PC-3 (cell line): ENCODE data around the gene ARHGEF25. TPM values are rescaled to one million over a fixed set of nuclear protein-coding genes. Genes with fewer than 3 reads are reported as not detected.
"Not testable (repeated sequence)": the region's sequence is repeated elsewhere in the genome, so short reads cannot be mapped to it uniquely, and the experiment has no call there.

Experiments used
- ATAC-seq: fragments of 200-7000 bp; cut with Tn5 transposase; 2 replicates; pipeline ENCODE4 v1.9.1; 2020; ENCODE audit warnings: mild to moderate bottlenecking, moderate library complexity
- BruUV-seq: library from RNA; stranded (reverse); fragments of 400-500 nt; replicated peaks from 2 replicates; lab custom pipeline; 2021; lab: Mats Ljungman, UMichigan
- CTCF ChIA-PET: fragments of 300-600 bp; sonication (Branson Sonifier 250); formaldehyde crosslinking; loops from one replicate; lab custom pipeline; 2022; ENCODE audit warnings: antibody characterized with exemption; lab: Charles Lee
- POLR2A ChIA-PET: fragments of 300-600 bp; sonication (Branson Sonifier 250); formaldehyde crosslinking; loops from one replicate; lab custom pipeline; 2022; ENCODE audit warnings: antibody characterized with exemption; ENCODE audit not compliant: unreplicated experiment; lab: Charles Lee
- DNase-seq: peaks from one replicate; pipeline ENCODE4 v3.0.0-alpha.2; 2015
- H2AFZ ChIP-seq: fragments of 300-600 bp; sonication (generic); 2 replicates; pipeline ENCODE4 v1.6.0; 2016; ENCODE audit warnings: antibody characterized with exemption, low read length
- H3F3A ChIP-seq: fragments of 300-600 bp; sonication (generic); one replicate; pipeline ENCODE4 v1.6.0; 2017; ENCODE audit warnings: antibody characterized with exemption, low read length, control low read depth, mild to moderate bottlenecking; ENCODE audit not compliant: unreplicated experiment
- H3K27ac ChIP-seq: fragments of 300-600 bp; sonication (generic); 2 replicates; pipeline ENCODE4 v1.5.1; 2016; ENCODE audit warnings: mild to moderate bottlenecking, low read length
- H3K27me3 ChIP-seq: fragments of 300-600 bp; sonication (generic); 2 replicates; pipeline ENCODE4 v1.6.1; 2016; ENCODE audit warnings: low read length, mixed read lengths
- H3K36me3 ChIP-seq: fragments of 300-600 bp; sonication (generic); 2 replicates; pipeline ENCODE4 v1.6.1; 2016; ENCODE audit warnings: low read depth, mixed run types, low read length, mixed read lengths
- H3K4me1 ChIP-seq: fragments of 300-600 bp; sonication (generic); 2 replicates; pipeline ENCODE4 v1.5.1; 2016; ENCODE audit warnings: low read length; ENCODE audit not compliant: insufficient read depth
- H3K4me2 ChIP-seq: fragments of 300-600 bp; sonication (generic); 2 replicates; pipeline ENCODE4 v1.6.0; 2016; ENCODE audit warnings: low read length
- H3K4me3 ChIP-seq: fragments of 300-600 bp; sonication (generic); 2 replicates; pipeline ENCODE4 v1.5.1; 2016; ENCODE audit warnings: mild to moderate bottlenecking, low read length, mixed read lengths
- H3K79me2 ChIP-seq: fragments of 300-600 bp; sonication (generic); 2 replicates; pipeline ENCODE4 v1.6.1; 2017; ENCODE audit warnings: low read length, mixed read lengths
- H3K9ac ChIP-seq: fragments of 300-600 bp; sonication (generic); 2 replicates; pipeline ENCODE4 v1.6.0; 2016; ENCODE audit warnings: mild to moderate bottlenecking, low read length
- H3K9me2 ChIP-seq: fragments of 300-600 bp; sonication (generic); replicated peaks from 2 replicates; pipeline ENCODE4 v1.6.1; 2016; ENCODE audit warnings: mixed run types, low read length, mixed read lengths
- H3K9me3 ChIP-seq: fragments of 300-600 bp; sonication (generic); 2 replicates; pipeline ENCODE4 v1.6.1; 2016; ENCODE audit warnings: low read length, mixed read lengths
- H4K20me1 ChIP-seq: fragments of 300-600 bp; sonication (generic); 2 replicates; pipeline ENCODE4 v1.6.1; 2016; ENCODE audit warnings: low read length, mixed read lengths
- CTCF ChIP-seq: fragments of 300-600 bp; sonication (generic); conservative IDR thresholded peaks from 2 replicates; pipeline ENCODE4 v1.5.1; 2017; ENCODE audit warnings: antibody characterized with exemption, low read depth, mild to moderate bottlenecking, low read length
- EZH2 ChIP-seq: fragments of 300-600 bp; sonication (generic); IDR thresholded peaks from one replicate; pipeline ENCODE4 v1.6.1; 2017; ENCODE audit warnings: antibody characterized with exemption, mild to moderate bottlenecking, low read length; ENCODE audit not compliant: unreplicated experiment
- EZH2phosphoT487 ChIP-seq: fragments of 300-600 bp; sonication (generic); IDR thresholded peaks from 2 replicates; pipeline ENCODE4 v1.6.1; 2018; ENCODE audit warnings: mild to moderate bottlenecking, antibody characterized with exemption, low read length, borderline replicate concordance
- intact Hi-C: fragments of 100-400 bp; cut with micrococcal nuclease; formaldehyde crosslinking; loops from 2 replicates; pipeline ENCODE4 v1.9.0; 2023
- total RNA-seq: library from RNA; depleted of rRNA; stranded (reverse); fragments of >200 nt; gene quantifications from 2 replicates; pipeline ENCODE4 v1.2.3, GENCODE V29; 2014

Gene ARHGEF25
- total RNA-seq, 1 experiment from 2014 or later, result 10.0 TPM

GRCh38 chr12:57657744-57658143 lies 46.5 kb downstream of the ARHGEF25 start:
- H3K27ac ChIP-seq, result no peak overlapping the region
- ChIA-PET CTCF (no interaction called here), POLR2A (no interaction called here)
- no peak for DNase-seq
- peaks cover 19% of the 10 kb centered on the region for H3K9me3 ChIP-seq
- BruUV-seq, result no TSS peak
- no peak overlapping the region for H2AFZ ChIP-seq
- no peaks in the 10 kb centered on the region for H3K4me1 ChIP-seq
- no peaks in the 10 kb centered on the region for H3K9me2 ChIP-seq
- no peaks in the 10 kb centered on the region for H3K27me3 ChIP-seq
- intact Hi-C loops, result no loop called here
- H3K4me3 ChIP-seq, result no peak overlapping the region
- no peaks in the 10 kb centered on the region for H4K20me1 ChIP-seq
- no peaks in the 10 kb centered on the region; the same call in 1 of the 2 replicates for H3K36me3 ChIP-seq
- H3K9ac ChIP-seq, result no peak overlapping the region
- H3K4me2 ChIP-seq, result no peak overlapping the region
- H3K79me2 ChIP-seq, result no peaks in the 10 kb centered on the region
- no peak for ATAC-seq
- no peaks in the 10 kb centered on the region for H3F3A ChIP-seq
- no peak for TF ChIP-seq CTCF

GRCh38 chr12:57658890-57659289 lies 47.7 kb downstream of the ARHGEF25 start:
- no TSS peak for BruUV-seq
- Histone ChIP-seq H4K20me1 (no peaks in the 10 kb centered on the region), H3K36me3 (no peaks in the 10 kb centered on the region; the same call in 1 of the 2 replicates), H3K79me2 (no peaks in the 10 kb centered on the region), H3K9ac (no peak overlapping the region), H3K27ac (no peak overlapping the region), H3K4me3 (no peak overlapping the region), H3K4me1 (no peaks in the 10 kb centered on the region), H3K27me3 (no peaks in the 10 kb centered on the region), H3K9me2 (no peaks in the 10 kb centered on the region), H2AFZ (no peak overlapping the region), H3K4me2 (no peak overlapping the region), H3F3A (no peaks in the 10 kb centered on the region), H3K9me3 (peaks cover 19% of the 10 kb centered on the region)
- CTCF ChIA-PET, result no interaction called here
- TF ChIP-seq EZH2phosphoT487 (no peak), EZH2 (no peak), CTCF (no peak)
- POLR2A ChIA-PET, result no interaction called here
- no peak for ATAC-seq
- DNase-seq, result no peak
- intact Hi-C loops, result no loop called here

GRCh38 chr12:57661376-57661775 lies 50.1 kb downstream of the ARHGEF25 start:
- H3K79me2 ChIP-seq, result no peaks in the 10 kb centered on the region
- DNase-seq (no peak), ATAC-seq (no peak)
- H3K36me3 ChIP-seq, result no peaks in the 10 kb centered on the region; the same call in 1 of the 2 replicates
- no peak overlapping the region for H3K4me2 ChIP-seq
- H3F3A ChIP-seq, result no peaks in the 10 kb centered on the region
- H3K9ac ChIP-seq, result no peak overlapping the region
- H3K9me2 ChIP-seq, result no peaks in the 10 kb centered on the region
- CTCF ChIA-PET, result interaction anchor here (0.5 kb wide), 1 partner anchor 38 kb away, joined by 3 read pairs; no protein-coding TSS in a partner anchor
- H3K4me3 ChIP-seq, result no peak overlapping the region
- H3K9me3 ChIP-seq, result peaks cover 19% of the 10 kb centered on the region
- POLR2A ChIA-PET, result no interaction called here
- TF ChIP-seq CTCF, result no peak
- no peak for TF ChIP-seq EZH2phosphoT487
- TF ChIP-seq EZH2, result no peak
- H3K27ac ChIP-seq, result no peak overlapping the region
- H2AFZ ChIP-seq, result no peak overlapping the region
- H3K4me1 ChIP-seq, result no peaks in the 10 kb centered on the region
- no TSS peak for BruUV-seq
- H4K20me1 ChIP-seq, result no peaks in the 10 kb centered on the region
- no peaks in the 10 kb centered on the region for H3K27me3 ChIP-seq
- intact Hi-C loops, result no loop called here

- H3K27ac ChIP-seq, H3F3A ChIP-seq, POLR2A ChIA-PET, H3K4me2 ChIP-seq, H2AFZ ChIP-seq, H3K9me2 ChIP-seq, H3K36me3 ChIP-seq, intact Hi-C loops, BruUV-seq, H3K4me1 ChIP-seq, CTCF ChIA-PET, H4K20me1 ChIP-seq, H3K79me2 ChIP-seq, H3K4me3 ChIP-seq, H3K27me3 ChIP-seq, DNase-seq, H3K9ac ChIP-seq, ATAC-seq: not testable (repeated sequence)
- H3K9me3 ChIP-seq, result peaks cover 19% of the 10 kb centered on the region
Observed at GRCh38 chr12:57665066-57665820, 54.0 kb downstream of the ARHGEF25 start.
